Coronary artery (tissue), 2 donors: ENCODE results near the gene OR6K3.

Experiments used
- DNase-seq: peaks from one replicate; pipeline ENCODE4 v3.0.0-alpha.2; 2017; ENCODE audit warnings: low spot score
- H3K27ac ChIP-seq, 2 donors: fragments of 200-600 bp; sonication (generic); one replicate each; pipeline ENCODE4 v1.5.1; 2016 to 2019
- H3K4me3 ChIP-seq: fragments of 200-600 bp; sonication (generic); 2 replicates; pipeline ENCODE4 v1.5.1; 2016; ENCODE audit warnings: mild to moderate bottlenecking, moderate library complexity
- CTCF ChIP-seq: fragments of 200-600 bp; sonication (generic); IDR thresholded peaks from one replicate; pipeline ENCODE4 v1.5.1; 2019; ENCODE audit warnings: antibody characterized with exemption

The OR6K3 gene

DNA sequence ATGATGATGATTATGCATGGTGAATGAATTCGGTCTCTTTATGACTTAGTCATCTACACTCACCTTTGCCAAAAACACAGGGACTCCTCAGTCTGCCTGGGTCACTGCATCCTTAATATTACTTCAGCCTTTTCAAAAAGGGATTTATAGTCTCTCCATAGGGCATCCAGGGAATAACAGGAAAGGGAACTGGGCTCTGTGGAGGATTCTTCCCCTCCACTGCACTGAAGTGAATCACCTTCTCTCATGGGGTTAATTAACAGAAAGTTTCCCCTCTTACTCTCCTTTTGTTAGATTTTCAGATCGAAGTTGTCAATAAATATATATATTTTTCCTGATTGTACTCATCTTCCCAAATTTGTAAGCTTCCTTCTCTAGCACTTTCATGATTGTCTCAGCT lies at the start of gene OR6K3:
OR6K3 (minus strand) TSS at position 101 of the 400 bp plus-strand sequence. CDS start 2,605 bp downstream, outside the sequence.
- Histone ChIP-seq H3K4me3 (no peak within 1 kb of the TSS), H3K27ac (no peak within 1 kb of the TSS)
- no peak for TF ChIP-seq CTCF
- no peak for DNase-seq

- TF ChIP-seq CTCF = no peak
- Histone ChIP-seq H3K4me3 (no peak within 1 kb of the TSS), H3K27ac (no peak within 1 kb of the TSS)
- DNase-seq = no peak
Observed at GRCh38 chr1:158754420-158754819, 33.9 kb upstream of the OR6K3 start, which contains the start of gene OR6K6. Gene OR6K6 (plus strand): TSS chr1:158754720. CDS start chr1:158754888, 168 bp downstream.

DNA sequence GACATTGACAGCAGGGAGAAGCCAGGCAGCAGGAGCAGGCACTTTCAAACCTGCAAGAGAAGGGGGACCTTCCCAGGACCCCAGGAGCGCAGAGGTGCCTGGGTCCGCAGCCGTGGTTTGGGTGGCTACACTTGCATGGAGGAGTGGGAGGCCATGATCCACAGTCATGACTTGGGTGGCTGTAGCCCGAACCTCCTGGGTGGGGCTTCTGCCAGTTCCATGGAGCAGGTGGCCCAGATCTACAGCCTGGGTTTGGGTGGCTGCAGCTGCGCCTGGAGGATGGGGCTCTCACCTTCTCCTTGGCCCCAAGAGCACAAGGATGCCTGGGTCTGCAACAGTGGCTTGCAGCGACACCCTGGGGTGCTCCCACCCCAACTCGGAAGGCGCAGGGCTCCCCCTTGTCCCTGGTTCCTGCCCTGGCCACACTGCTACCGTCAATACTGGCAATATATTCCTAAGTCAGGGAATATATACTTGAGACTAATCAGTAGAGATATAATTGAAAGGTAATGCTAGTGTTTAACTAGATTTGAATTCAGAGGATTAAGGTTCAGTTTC lies 31.7 kb upstream of the OR6K3 start:
- H3K4me3 ChIP-seq = no peak overlapping the region
- no peak overlapping the region for H3K27ac ChIP-seq
- DNase-seq = no peak
- no peak for TF ChIP-seq CTCF

- no peak overlapping the region for H3K27ac ChIP-seq
- no peak for DNase-seq
- TF ChIP-seq CTCF = no peak
- H3K4me3 ChIP-seq = no peak overlapping the region
Observed at GRCh38 chr1:158735848-158736247, 15.3 kb upstream of the OR6K3 start.

GRCh38 chr1:158732524-158732923 lies 12.0 kb upstream of the OR6K3 start:
- no peak overlapping the region for H3K4me3 ChIP-seq
- no peak overlapping the region for H3K27ac ChIP-seq
- no peak for DNase-seq
- no peak for TF ChIP-seq CTCF

DNA sequence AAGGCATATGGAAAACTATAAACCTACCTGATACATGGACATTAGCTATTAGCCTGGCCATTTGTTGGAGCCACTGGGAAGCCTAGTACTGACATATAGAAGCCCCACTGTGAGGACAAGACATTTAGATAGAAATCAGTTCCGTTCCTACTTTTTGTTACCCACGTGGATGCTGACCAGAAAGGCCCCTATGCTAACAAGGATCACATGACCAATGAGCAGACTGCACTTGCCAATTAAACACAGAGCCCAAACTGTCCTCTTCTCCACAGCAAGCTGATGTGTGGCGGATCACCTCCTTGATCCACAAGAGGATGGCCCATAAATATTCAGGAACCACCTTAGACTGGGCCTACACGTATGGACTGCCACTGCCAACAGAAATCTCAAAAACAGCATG lies 11.2 kb upstream of the OR6K3 start:
- no peak for TF ChIP-seq CTCF
- Histone ChIP-seq H3K4me3 (no peak overlapping the region), H3K27ac (no peak overlapping the region)
- DNase-seq = no peak

GRCh38 chr1:158730453-158730852 lies 9.9 kb upstream of the OR6K3 start:
- no peak for TF ChIP-seq CTCF
- no peak for DNase-seq
- Histone ChIP-seq H3K27ac (no peak overlapping the region), H3K4me3 (no peak overlapping the region)
